Measurements from ENCODE around the gene EHD4. TPM values are rescaled to one million over a fixed set of nuclear protein-coding genes. Genes with fewer than 3 reads are reported as not detected.

The EHD4 gene
- total and polyA plus RNA-seq, 9 donors: 23.1 to 38.8 (median 30.2) TPM

GRCh38 chr15:41847981-41848380 is 124.4 kb downstream of the EHD4 start:
- WGBS (ENCODE audit: insufficient coverage): 91% methylated on average over 7 of the region's 9 CpGs
- H3K4me1 ChIP-seq (ENCODE audit: control insufficient read depth, insufficient read depth, low read length): peaks cover 2% of the 10 kb centered on the region
- no peak overlapping the region for H3K4me3 ChIP-seq (ENCODE audit: low read length)
- no peak overlapping the region for H3K27ac ChIP-seq (ENCODE audit: low read length)
- H3K27me3 ChIP-seq (ENCODE audit: control insufficient read depth, insufficient read depth, low read length): peaks cover 3% of the 10 kb centered on the region
- peaks cover 64% of the 10 kb centered on the region for H3K36me3 ChIP-seq (ENCODE audit: control insufficient read depth, insufficient read depth, low read length)
- no peak for DNase-seq
- no peaks in the 10 kb centered on the region for H3K9me3 ChIP-seq (replicated peaks; ENCODE audit: control insufficient read depth, low read depth, low read length)

DNA sequence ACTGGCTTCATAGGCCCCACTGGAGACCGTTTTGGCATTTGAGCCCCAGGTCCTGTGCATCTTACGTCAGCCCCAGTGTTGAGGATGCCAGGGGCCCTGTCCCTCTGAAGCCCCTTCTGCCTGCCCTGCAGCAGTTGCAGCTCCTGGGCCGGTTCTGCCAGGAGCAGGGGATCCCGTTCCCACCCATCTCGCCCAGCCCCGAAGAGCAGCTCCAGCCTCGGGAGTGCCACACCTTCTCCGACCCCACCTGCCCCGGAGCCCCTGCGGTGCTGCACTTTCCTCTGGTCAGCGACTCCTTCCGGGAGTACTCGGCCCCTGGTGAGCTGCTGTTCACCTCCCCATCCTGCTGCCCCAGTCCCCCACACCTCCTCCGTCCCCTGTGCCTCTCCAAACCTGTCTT is 125.2 kb downstream of the EHD4 start:
- H3K4me3 ChIP-seq (ENCODE audit: low read length): no peak overlapping the region
- no peak for DNase-seq
- H3K27me3 ChIP-seq (ENCODE audit: control insufficient read depth, insufficient read depth, low read length): peaks cover 3% of the 10 kb centered on the region
- peaks cover 70% of the 10 kb centered on the region for H3K36me3 ChIP-seq (ENCODE audit: control insufficient read depth, insufficient read depth, low read length)
- no peaks in the 10 kb centered on the region for H3K9me3 ChIP-seq (replicated peaks; ENCODE audit: control insufficient read depth, low read depth, low read length)
- no peaks in the 10 kb centered on the region for H3K4me1 ChIP-seq (ENCODE audit: control insufficient read depth, insufficient read depth, low read length)
- H3K27ac ChIP-seq (ENCODE audit: low read length): no peak overlapping the region
- WGBS (ENCODE audit: insufficient coverage): 82% methylated on average over 14 of the region's 14 CpGs

Other genes with a start within 250 kb of the EHD4 start
- gene MAPKBP1, start 198.1 kb downstream of the EHD4 start, total RNA-seq: 14.4 TPM
- gene MAPKBP1, start 198.1 kb downstream of the EHD4 start, polyA plus RNA-seq (ENCODE audit: insufficient read depth in 1 of 8, insufficient read length in 8 of 8, low replicate concordance in 1 of 8): 10 to 100 TPM in 4 of 8 donors, 1 to 10 TPM in 4; 7.4 to 13.5 (median 9.9) TPM
- gene JMJD7, start 144.5 kb downstream of the EHD4 start, total RNA-seq: 8.2 TPM
- gene JMJD7, start 144.5 kb downstream of the EHD4 start, polyA plus RNA-seq (ENCODE audit: insufficient read depth in 1 of 8, insufficient read length in 8 of 8, low replicate concordance in 1 of 8): 10 to 100 TPM in 3 of 8 donors, 1 to 10 TPM in 5; 5.1 to 11.1 (median 8.2) TPM
- gene PLA2G4B, start 133.7 kb downstream of the EHD4 start, total RNA-seq: 7.2 TPM
- 10 to 100 TPM in 2 of 8 donors, 1 to 10 TPM in 6; 3.4 to 11.7 (median 7.2) TPM for gene PLA2G4B, start 133.7 kb downstream of the EHD4 start, polyA plus RNA-seq (ENCODE audit: insufficient read depth in 1 of 8, insufficient read length in 8 of 8, low replicate concordance in 1 of 8)
- gene SPTBN5, start 78.5 kb downstream of the EHD4 start, total RNA-seq: 6.3 TPM
- 1 to 10 TPM; 1.8 to 9.4 (median 4.1) TPM for gene SPTBN5, start 78.5 kb downstream of the EHD4 start, polyA plus RNA-seq (ENCODE audit: insufficient read depth in 1 of 8, insufficient read length in 8 of 8, low replicate concordance in 1 of 8)
- 0.80 TPM for gene PLA2G4E, start 48.5 kb upstream of the EHD4 start, total RNA-seq
- 1 to 10 TPM in 5 of 8 donors, under 1 TPM in 3; 0.44 to 2.3 (median 1.0) TPM for gene PLA2G4E, start 48.5 kb upstream of the EHD4 start, polyA plus RNA-seq (ENCODE audit: insufficient read depth in 1 of 8, insufficient read length in 8 of 8, low replicate concordance in 1 of 8)
- gene PLA2G4D, start 122.0 kb upstream of the EHD4 start, total RNA-seq: not detected
- gene PLA2G4D, start 122.0 kb upstream of the EHD4 start, polyA plus RNA-seq (ENCODE audit: insufficient read depth in 1 of 8, insufficient read length in 8 of 8, low replicate concordance in 1 of 8): under 1 TPM in 7 of 8 donors, not detected in 1; 0.04 to 0.22 (median 0.08) TPM
- gene PLA2G4F, start 184.1 kb upstream of the EHD4 start, total RNA-seq: not detected
- 1 to 10 TPM in 1 of 8 donors, under 1 TPM in 3, not detected in 4; 0.04 to 1.9 (median 0.23) TPM for gene PLA2G4F, start 184.1 kb upstream of the EHD4 start, polyA plus RNA-seq (ENCODE audit: insufficient read depth in 1 of 8, insufficient read length in 8 of 8, low replicate concordance in 1 of 8)
- 33.5 TPM for gene VPS39, start 235.7 kb upstream of the EHD4 start, total RNA-seq
- 10 to 100 TPM; 38.3 to 51.0 (median 43.1) TPM for gene VPS39, start 235.7 kb upstream of the EHD4 start, polyA plus RNA-seq (ENCODE audit: insufficient read depth in 1 of 8, insufficient read length in 8 of 8, low replicate concordance in 1 of 8)